Gastrocnemius medialis (tissue), 4 donors: Measurements from ENCODE around the gene STEAP4.

Experiments used
- POLR2A ChIP-seq, 2 donors: fragments of 450-650 bp; IDR thresholded peaks; one replicate each; pipeline ENCODE4 v1.6.1; 2017; ENCODE audit warnings: antibody characterized with exemption in 2 of 2, mild to moderate bottlenecking in 2 of 2, moderate library complexity in 2 of 2
- TF ChIP-seq, protein P1 (sequence below), 5 experiments: fragments of 450-650 bp in 3 of 5; fragments of 200-600 bp in 2 of 5; sonication (generic) in 2 of 5; IDR thresholded peaks in 4 of 5; conservative IDR thresholded peaks in 1 of 5; 1 replicate in 4 of 5; 2 replicates in 1 of 5; pipeline ENCODE4 v1.5.1; 2016 to 2019; ENCODE audit warnings: antibody characterized with exemption in 5 of 5, mild to moderate bottlenecking in 3 of 5, moderate library complexity in 3 of 5

DNA sequence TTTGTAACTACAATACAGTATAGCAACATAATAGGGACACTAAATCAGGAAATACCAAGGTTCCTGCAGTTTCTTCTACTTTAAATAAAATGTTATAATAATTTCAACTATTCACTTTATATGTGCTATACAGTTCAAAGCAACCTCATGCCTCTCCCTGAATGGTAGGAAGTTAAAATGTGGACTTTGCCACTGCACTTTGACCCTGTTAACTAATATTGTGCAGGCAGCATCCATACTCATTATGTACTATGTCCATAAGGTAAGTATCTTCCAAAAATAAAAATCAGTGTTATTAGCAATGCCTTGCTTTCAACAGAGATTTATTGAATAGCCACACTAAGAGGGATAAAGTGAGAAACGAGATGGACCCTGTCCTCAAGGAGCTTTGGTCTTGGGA lies 4.8 kb downstream of the STEAP4 start:
- TF ChIP-seq, protein P1, sequence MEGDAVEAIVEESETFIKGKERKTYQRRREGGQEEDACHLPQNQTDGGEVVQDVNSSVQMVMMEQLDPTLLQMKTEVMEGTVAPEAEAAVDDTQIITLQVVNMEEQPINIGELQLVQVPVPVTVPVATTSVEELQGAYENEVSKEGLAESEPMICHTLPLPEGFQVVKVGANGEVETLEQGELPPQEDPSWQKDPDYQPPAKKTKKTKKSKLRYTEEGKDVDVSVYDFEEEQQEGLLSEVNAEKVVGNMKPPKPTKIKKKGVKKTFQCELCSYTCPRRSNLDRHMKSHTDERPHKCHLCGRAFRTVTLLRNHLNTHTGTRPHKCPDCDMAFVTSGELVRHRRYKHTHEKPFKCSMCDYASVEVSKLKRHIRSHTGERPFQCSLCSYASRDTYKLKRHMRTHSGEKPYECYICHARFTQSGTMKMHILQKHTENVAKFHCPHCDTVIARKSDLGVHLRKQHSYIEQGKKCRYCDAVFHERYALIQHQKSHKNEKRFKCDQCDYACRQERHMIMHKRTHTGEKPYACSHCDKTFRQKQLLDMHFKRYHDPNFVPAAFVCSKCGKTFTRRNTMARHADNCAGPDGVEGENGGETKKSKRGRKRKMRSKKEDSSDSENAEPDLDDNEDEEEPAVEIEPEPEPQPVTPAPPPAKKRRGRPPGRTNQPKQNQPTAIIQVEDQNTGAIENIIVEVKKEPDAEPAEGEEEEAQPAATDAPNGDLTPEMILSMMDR (IDR thresholded peaks at IDR 0.05 in 4 of 5, conservative IDR thresholded peaks at IDR 0.05 in 1 of 5): no peak
- no peak for TF ChIP-seq POLR2A (IDR thresholded peaks at IDR 0.05)
